BJ (cell line): Measurements from ENCODE around the gene COX19. TPM values are rescaled to one million over a fixed set of nuclear protein-coding genes. Genes with fewer than 3 reads are reported as not detected.

Source experiments
- CTCF ChIA-PET: fragments of 350-600 bp; formaldehyde crosslinking; extraction: SDS; loops from one replicate; lab custom pipeline; 2021; ENCODE audit warnings: antibody characterized with exemption, inconsistent platforms; lab: Yijun Ruan, JAX
- POLR2A ChIA-PET: fragments of 300-600 bp; sonication (Branson Sonifier 250); formaldehyde crosslinking; extraction: SDS; loops from one replicate; lab custom pipeline; 2021; ENCODE audit warnings: antibody characterized with exemption; lab: Charles Lee
- DNase-seq: peaks from one replicate; pipeline ENCODE4 v3.0.0-alpha.2; 2011; ENCODE audit warnings: low read depth
- H3K27me3 ChIP-seq: 2 replicates; pipeline ENCODE4 v1.6.0; 2011; ENCODE audit warnings: low read length; ENCODE audit not compliant: control insufficient read depth, insufficient read depth
- H3K36me3 ChIP-seq: 2 replicates; pipeline ENCODE4 v1.5.1; 2011; ENCODE audit warnings: low read length; ENCODE audit not compliant: control insufficient read depth, insufficient read depth
- H3K4me3 ChIP-seq: 2 replicates; pipeline ENCODE4 v1.5.1; 2011; ENCODE audit warnings: low read depth, mild to moderate bottlenecking, control low read depth, low read length
- polyA plus RNA-seq: library from polyadenylated mRNA; depleted of rRNA; stranded (reverse); fragments of >200 nt; gene quantifications from 2 replicates; pipeline ENCODE4 v1.2.3, GENCODE V29; 2011
- TF ChIP-seq, protein P1 (sequence below): IDR thresholded peaks from 2 replicates; pipeline ENCODE4 v1.5.1; 2011; ENCODE audit warnings: low read depth, mild to moderate bottlenecking, control low read depth, inconsistent platforms, low read length, moderate library complexity; ENCODE audit not compliant: insufficient read depth

Gene COX19
- polyA plus RNA-seq, 1 experiment: 5.6 TPM

DNA sequence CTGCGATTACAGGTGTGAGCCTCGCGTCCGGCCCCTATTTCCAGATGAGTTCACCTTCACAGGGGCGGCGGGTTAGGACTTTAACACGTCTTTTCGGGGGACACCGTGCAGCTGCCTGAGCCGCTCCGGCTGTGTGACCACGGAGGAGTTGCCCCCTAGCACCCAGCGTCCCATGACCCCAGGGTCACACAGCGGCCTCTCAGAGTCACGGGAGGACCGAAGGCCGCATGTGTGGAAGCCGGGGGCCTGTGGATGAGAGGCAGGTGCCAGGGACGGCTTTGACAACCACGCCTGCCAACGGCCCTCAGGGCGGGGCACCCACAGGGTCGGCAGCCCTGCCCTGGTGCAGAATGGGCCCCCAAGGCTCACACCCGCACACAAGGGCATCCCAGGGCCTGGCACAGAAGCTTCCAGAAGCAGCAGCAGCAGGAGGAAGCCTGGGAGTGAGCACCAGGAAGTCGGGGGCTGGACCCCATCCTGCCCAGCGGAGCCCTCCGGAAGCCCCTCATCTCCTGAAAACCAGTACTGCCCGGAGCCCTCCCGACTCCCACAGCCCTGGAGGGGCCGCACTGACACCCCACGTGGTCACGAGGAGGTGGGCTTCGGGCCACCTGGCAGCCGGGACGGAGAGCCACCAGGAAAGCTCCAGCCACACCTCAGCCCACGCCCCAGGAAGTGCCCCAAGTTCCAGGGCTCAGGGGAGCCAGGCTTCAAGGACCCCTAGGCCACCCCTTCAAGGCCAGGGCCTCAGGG is 53.6 kb downstream of the COX19 start:
- ChIA-PET POLR2A (no interaction called here), CTCF (interaction anchor here (1.0 kb wide), 1 partner anchor 14 kb away, joined by 3 read pairs; no protein-coding TSS in a partner anchor)
- no peaks in the 10 kb centered on the region for H3K36me3 ChIP-seq
- DNase-seq: no peak
- H3K27me3 ChIP-seq: no peaks in the 10 kb centered on the region
- TF ChIP-seq, protein P1, sequence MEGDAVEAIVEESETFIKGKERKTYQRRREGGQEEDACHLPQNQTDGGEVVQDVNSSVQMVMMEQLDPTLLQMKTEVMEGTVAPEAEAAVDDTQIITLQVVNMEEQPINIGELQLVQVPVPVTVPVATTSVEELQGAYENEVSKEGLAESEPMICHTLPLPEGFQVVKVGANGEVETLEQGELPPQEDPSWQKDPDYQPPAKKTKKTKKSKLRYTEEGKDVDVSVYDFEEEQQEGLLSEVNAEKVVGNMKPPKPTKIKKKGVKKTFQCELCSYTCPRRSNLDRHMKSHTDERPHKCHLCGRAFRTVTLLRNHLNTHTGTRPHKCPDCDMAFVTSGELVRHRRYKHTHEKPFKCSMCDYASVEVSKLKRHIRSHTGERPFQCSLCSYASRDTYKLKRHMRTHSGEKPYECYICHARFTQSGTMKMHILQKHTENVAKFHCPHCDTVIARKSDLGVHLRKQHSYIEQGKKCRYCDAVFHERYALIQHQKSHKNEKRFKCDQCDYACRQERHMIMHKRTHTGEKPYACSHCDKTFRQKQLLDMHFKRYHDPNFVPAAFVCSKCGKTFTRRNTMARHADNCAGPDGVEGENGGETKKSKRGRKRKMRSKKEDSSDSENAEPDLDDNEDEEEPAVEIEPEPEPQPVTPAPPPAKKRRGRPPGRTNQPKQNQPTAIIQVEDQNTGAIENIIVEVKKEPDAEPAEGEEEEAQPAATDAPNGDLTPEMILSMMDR: no peak
- H3K4me3 ChIP-seq: no peak overlapping the region

DNA sequence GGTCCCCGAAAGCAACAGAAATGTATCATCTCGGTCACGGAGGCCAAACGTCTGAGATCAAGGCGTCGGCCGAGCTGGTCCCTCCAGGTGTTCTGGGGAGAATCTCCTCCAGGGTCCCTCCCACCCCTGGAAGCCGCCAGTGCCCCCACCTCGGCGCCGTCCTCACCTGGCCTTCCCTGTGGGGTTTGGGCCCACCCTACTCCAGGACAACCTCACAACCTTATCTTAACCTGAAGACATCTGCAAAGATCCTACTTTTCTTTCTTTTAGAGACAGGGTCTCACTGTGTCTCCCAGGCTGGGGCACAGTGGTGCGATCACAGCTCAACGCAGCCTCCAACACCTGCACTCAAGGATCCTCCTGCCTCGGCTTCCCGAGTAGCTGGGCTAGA is 54.3 kb downstream of the COX19 start:
- H3K36me3 ChIP-seq: no peaks in the 10 kb centered on the region
- H3K4me3 ChIP-seq: no peak overlapping the region
- no peak for DNase-seq
- ChIA-PET CTCF (no interaction called here), POLR2A (no interaction called here)
- no peaks in the 10 kb centered on the region for H3K27me3 ChIP-seq
- TF ChIP-seq, protein P1: no peak

DNA sequence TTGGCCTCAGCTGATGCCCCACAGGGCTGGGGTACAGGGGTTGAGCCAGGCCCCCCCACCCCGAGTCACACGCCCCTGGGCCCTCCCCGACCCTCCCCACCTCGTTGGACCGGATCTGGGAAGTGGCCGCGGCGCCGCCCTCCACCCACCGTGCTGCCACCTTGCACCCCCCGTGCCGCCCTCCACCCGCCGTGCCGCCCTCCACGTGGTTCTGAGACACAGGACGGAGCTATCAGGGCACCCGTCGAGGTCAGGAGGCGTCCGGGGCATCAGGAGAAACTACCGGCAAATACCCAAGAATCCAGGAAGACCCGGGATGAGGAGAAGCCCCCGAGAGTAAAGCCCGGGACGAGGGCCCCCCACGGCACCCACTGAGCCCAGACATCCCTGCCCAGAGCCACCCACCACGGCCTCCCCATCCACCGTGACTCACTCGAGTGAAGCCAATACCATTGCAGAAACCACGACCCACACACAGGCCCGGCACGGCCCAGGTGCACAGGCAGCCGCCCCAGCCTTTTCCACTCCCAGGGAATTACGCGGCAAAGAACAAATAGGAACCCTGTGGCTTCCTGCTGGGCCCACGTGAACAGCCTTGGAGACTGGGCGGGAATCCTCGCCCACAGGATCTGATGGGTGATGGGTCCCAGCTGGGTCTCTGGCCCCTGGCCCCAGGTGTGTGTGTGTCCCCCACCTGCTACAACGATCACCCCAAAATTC is 54.8 kb downstream of the COX19 start:
- POLR2A ChIA-PET: no interaction called here
- H3K27me3 ChIP-seq: no peaks in the 10 kb centered on the region
- no peaks in the 10 kb centered on the region for H3K36me3 ChIP-seq
- TF ChIP-seq, protein P1: no peak
- no peak overlapping the region for H3K4me3 ChIP-seq
- DNase-seq: no peak
- CTCF ChIA-PET: no interaction called here

GRCh38 chr7:919924-920341 is 55.4 kb downstream of the COX19 start:
- TF ChIP-seq, protein P1: no peak
- CTCF ChIA-PET: no interaction called here
- Histone ChIP-seq H3K4me3 (no peak overlapping the region), H3K27me3 (no peaks in the 10 kb centered on the region), H3K36me3 (no peaks in the 10 kb centered on the region)
- DNase-seq: no peak
- POLR2A ChIA-PET: no interaction called here

- Histone ChIP-seq H3K27me3 (no peaks in the 10 kb centered on the region), H3K4me3 (no peak overlapping the region), H3K36me3 (no peaks in the 10 kb centered on the region)
- DNase-seq: no peak
- CTCF ChIA-PET: no interaction called here
- TF ChIP-seq, protein P1: no peak
- POLR2A ChIA-PET: interaction anchor here (0.7 kb wide), 1 partner anchor 241 kb away, joined by 6 read pairs; no protein-coding TSS in a partner anchor
Measured at GRCh38 chr7:919114-919442, 56.3 kb downstream of the COX19 start.
